NCI-H146 (cell line): ENCODE data around the gene RAPGEF6.
"Not testable (repeated sequence)": the region's sequence is repeated elsewhere in the genome, so short reads cannot be mapped to it uniquely, and the experiment has no call there.

ENCODE experiments used
- DNase-seq: peaks from one replicate; lab custom pipeline; 2025; lab: John Stamatoyannopoulos, UW

Gene RAPGEF6

GRCh38 chr5:131640043-131640856 lies 5.2 kb upstream of the RAPGEF6 start:
- DNase-seq, result no peak

- no peak for DNase-seq
Observed at GRCh38 chr5:131639148-131639547, 4.1 kb upstream of the RAPGEF6 start.

- DNase-seq, result no peak
Observed at GRCh38 chr5:131637694-131638093, 2.7 kb upstream of the RAPGEF6 start.

- peak; percentile 33 for DNase-seq
Observed at GRCh38 chr5:131635684-131636572, 899 bp upstream of the RAPGEF6 start.

GRCh38 chr5:131634666-131634995 lies 398 bp downstream of the RAPGEF6 start:
- DNase-seq, result peak; percentile 64

GRCh38 chr5:131634238-131634637 lies 791 bp downstream of the RAPGEF6 start:
- no peak for DNase-seq

- DNase-seq, result no peak
Observed at GRCh38 chr5:131633830-131634229, 1.2 kb downstream of the RAPGEF6 start.

- DNase-seq, result no peak
Observed at GRCh38 chr5:131630963-131631350, 4.1 kb downstream of the RAPGEF6 start.

GRCh38 chr5:131630208-131630962 lies 4.6 kb downstream of the RAPGEF6 start:
- DNase-seq, result peak; percentile 4

- no peak for DNase-seq
Observed at GRCh38 chr5:131628990-131629389, 6.0 kb downstream of the RAPGEF6 start.

- no peak for DNase-seq
Observed at GRCh38 chr5:131627207-131627865, 7.7 kb downstream of the RAPGEF6 start.

- no peak for DNase-seq
Observed at GRCh38 chr5:131622633-131623032, 12.4 kb downstream of the RAPGEF6 start.

- not testable (repeated sequence) for DNase-seq
Observed at GRCh38 chr5:131621164-131621563, 13.9 kb downstream of the RAPGEF6 start.

GRCh38 chr5:131619102-131619501 lies 15.9 kb downstream of the RAPGEF6 start:
- no peak for DNase-seq

GRCh38 chr5:131617140-131617822 lies 17.7 kb downstream of the RAPGEF6 start:
- no peak for DNase-seq

GRCh38 chr5:131615957-131616356 lies 19.1 kb downstream of the RAPGEF6 start:
- no peak for DNase-seq

GRCh38 chr5:131613423-131613822 lies 21.6 kb downstream of the RAPGEF6 start:
- DNase-seq, result no peak

- no peak for DNase-seq
Observed at GRCh38 chr5:131611064-131611381, 24.0 kb downstream of the RAPGEF6 start.

- DNase-seq, result no peak
Observed at GRCh38 chr5:131610198-131611063, 24.6 kb downstream of the RAPGEF6 start.

GRCh38 chr5:131609774-131610173 lies 25.3 kb downstream of the RAPGEF6 start:
- DNase-seq, result no peak
